HG03558 (cell line): ENCODE measurements around the gene MAP3K5.

ENCODE experiments used
- ATAC-seq: cut with Tn5 transposase; IDR thresholded peaks from one replicate; pipeline ENCODE4 v1.9.1; 2021; ENCODE audit warnings: moderate number of reproducible peaks; ENCODE audit not compliant: unreplicated experiment; ENCODE audit errors: extremely low read depth

Gene MAP3K5

GRCh38 chr6:136529710-136530109, 262.6 kb downstream of the MAP3K5 start:
- no peak for ATAC-seq

- ATAC-seq = no peak
Measured at GRCh38 chr6:136528477-136528876, 263.8 kb downstream of the MAP3K5 start.

GRCh38 chr6:136527831-136528230, 264.4 kb downstream of the MAP3K5 start:
- ATAC-seq = no peak

GRCh38 chr6:136526937-136527336, 265.3 kb downstream of the MAP3K5 start:
- ATAC-seq = no peak

- no peak for ATAC-seq
Measured at GRCh38 chr6:136526196-136526930, 265.9 kb downstream of the MAP3K5 start.

- ATAC-seq = no peak
Measured at GRCh38 chr6:136525586-136526195, 266.6 kb downstream of the MAP3K5 start.

GRCh38 chr6:136524936-136525413, 267.3 kb downstream of the MAP3K5 start:
- no peak for ATAC-seq

GRCh38 chr6:136524339-136524935, 267.8 kb downstream of the MAP3K5 start:
- ATAC-seq = no peak

- no peak for ATAC-seq
Measured at GRCh38 chr6:136523196-136523595, 269.1 kb downstream of the MAP3K5 start.

- ATAC-seq = no peak
Measured at GRCh38 chr6:136522636-136523035, 269.6 kb downstream of the MAP3K5 start.

- ATAC-seq = no peak
Measured at GRCh38 chr6:136521911-136522310, 270.4 kb downstream of the MAP3K5 start.

- no peak for ATAC-seq
Measured at GRCh38 chr6:136521427-136521826, 270.9 kb downstream of the MAP3K5 start.

- no peak for ATAC-seq
Measured at GRCh38 chr6:136520517-136520916, 271.8 kb downstream of the MAP3K5 start.

- ATAC-seq = no peak
Measured at GRCh38 chr6:136517582-136517981, 274.7 kb downstream of the MAP3K5 start.

GRCh38 chr6:136517002-136517401, 275.3 kb downstream of the MAP3K5 start:
- no peak for ATAC-seq

GRCh38 chr6:136514591-136514990, 277.7 kb downstream of the MAP3K5 start:
- no peak for ATAC-seq

- no peak for ATAC-seq
Measured at GRCh38 chr6:136511926-136512325, 280.4 kb downstream of the MAP3K5 start.

GRCh38 chr6:136511397-136511796, 280.9 kb downstream of the MAP3K5 start:
- ATAC-seq = no peak

GRCh38 chr6:136510782-136511181, 281.5 kb downstream of the MAP3K5 start:
- ATAC-seq = no peak

GRCh38 chr6:136510299-136510698, 282.0 kb downstream of the MAP3K5 start:
- ATAC-seq = no peak

- no peak for ATAC-seq
Measured at GRCh38 chr6:136508725-136509392, 283.4 kb downstream of the MAP3K5 start.
